GM19025 (cell line): ENCODE results near the gene C4orf17.
"Not testable (repeated sequence)": the region's sequence is repeated elsewhere in the genome, so short reads cannot be mapped to it uniquely, and the experiment has no call there.

ENCODE experiments used
- ATAC-seq: cut with Tn5 transposase; IDR thresholded peaks from one replicate; pipeline ENCODE4 v1.9.1; 2021; ENCODE audit warnings: mild to moderate bottlenecking, low read depth, moderate library complexity; ENCODE audit not compliant: unreplicated experiment

The C4orf17 gene

DNA sequence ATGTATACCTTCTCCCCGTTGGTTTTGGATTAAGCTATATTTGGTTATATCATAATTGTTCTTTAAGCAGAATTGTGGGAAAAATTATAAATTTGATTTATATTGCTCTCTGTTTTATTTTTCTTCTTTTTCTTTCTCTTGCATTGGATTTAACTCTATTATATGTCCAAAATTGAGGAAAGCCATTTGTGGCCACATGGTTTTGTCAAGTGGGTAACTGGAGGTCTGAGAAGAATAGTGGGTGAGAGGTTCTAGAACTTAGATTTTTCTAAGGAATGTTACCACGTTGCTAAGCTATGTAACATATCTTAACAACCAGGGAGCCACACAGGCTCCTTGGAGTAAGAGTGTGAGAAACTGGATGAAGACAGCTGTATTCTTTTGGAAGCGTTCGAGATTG is at the start of gene C4orf17:
Gene C4orf17, plus strand, starts transcription at position 301 of the 400 bp plus-strand sequence. CDS start 2,061 bp downstream, outside the sequence.
- ATAC-seq, result no peak

DNA sequence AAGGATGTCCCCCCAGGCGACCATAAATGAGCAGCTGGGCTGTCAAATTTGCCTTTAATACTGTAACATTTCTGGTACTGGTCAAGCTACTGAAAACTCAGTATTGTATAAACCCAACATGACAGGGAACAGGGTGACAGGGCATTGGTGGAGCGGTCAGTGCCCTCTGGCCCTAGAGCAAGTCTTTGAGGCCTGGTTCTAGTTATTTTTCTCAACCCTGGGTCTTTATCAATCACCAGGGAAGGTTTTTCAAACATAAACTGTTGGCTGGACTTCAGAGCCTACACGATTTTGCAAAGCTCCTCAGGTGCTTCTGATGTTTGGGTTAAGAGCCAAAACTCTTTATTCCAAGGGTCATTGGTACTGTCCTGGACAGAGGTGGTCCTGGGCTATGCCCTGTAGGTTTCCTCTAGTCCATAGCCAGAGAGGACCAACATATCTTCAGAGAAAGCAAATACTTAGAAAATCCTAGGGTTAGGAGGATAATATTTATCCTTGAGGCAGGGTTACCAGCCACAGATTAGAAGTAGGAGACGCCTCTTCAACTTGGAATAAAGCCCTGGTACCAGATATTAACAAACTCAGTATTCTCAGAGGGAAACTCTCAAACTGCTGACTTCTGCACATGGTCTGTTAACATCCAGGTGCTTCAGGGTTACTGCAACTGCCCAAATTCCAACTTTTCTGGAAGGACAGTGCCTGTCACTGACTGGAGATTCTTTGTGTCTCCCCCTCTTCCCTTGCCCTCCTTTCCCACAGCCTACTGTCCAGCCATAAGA is 49.0 kb upstream of the C4orf17 start:
- no peak for ATAC-seq

DNA sequence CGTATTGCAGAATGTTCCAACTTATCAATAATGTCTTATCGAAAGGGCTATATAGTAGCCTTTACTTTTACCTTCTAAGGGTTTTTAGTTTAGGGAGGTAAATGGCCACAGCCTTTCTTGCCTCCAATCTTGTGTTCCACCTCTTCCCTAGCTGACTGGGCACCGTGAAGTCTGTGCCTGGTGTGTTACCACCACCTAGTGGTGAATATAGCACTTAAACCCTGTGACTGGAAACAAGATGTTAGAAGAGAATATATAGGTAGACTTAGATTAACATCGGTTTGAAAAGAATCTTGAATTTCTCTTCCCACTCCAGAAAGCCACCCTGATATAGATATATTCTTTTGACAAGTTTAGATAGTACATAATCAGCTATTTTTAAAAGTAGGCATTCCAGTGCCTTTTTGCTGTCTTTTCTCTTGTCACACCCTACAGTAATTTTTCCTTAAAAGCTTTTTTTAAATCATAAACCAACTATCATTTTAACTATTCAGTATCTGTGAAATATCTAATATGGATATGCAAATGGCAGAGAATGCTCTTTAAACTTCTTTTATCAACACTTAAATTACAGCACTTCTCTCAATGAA is 47.9 kb upstream of the C4orf17 start:
- ATAC-seq, result peak; percentile 88

DNA sequence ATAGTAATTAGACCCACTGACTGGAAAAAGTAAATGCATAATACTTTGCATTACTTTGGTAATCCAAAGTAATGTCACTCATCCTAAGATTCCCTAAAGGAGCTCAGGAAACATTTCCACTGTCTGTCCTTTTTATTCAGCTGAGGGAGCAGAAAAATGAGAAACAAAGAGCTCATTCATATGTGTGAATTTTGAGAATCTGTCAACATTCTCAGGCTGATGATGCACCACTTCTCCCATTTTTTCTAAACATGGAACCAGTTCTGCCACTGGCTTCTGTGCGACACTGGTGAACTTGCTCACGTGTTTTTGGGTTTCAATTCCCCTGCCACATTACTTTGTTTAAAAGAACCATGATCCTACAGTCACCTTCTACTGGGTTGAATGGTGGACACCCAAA is 47.3 kb upstream of the C4orf17 start:
- ATAC-seq, result no peak

DNA sequence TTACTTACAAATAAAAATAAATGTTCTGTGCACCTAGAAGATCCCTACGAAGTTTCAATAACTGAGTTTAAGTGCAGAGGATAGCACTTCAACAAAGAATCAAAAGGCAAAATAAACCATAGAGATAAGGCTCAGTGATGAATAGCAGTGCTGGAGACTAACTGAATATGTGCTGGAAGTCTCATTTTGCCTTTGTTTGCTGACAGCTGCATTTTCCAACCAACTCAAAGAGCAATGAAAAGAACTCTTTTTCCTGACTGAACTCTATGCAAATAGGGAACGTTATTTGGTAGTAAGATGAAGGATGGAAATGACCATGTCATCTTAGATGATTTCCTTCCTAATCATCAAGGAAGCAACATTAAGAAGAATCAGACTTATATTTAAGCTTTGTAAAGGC is 42.9 kb upstream of the C4orf17 start:
- ATAC-seq, result no peak

DNA sequence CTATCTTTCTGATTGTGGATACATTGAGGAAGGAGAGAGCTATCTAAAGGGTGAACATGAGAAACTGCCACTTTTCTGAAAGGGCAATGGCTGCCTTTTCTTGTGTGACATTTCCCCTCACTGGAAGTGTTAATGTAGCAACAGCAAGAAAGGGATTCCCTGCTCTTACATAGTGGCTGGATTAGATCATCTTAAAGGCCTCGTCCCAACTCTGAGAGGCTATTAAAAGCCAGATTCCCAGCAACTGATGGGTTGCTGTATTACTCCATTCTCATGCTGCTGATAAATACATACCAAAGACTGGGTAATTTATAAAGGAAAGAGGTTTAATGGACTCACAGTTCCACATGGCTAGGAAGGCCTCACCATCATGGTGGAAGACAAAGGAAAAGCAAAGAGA is 41.9 kb upstream of the C4orf17 start:
- no peak for ATAC-seq

DNA sequence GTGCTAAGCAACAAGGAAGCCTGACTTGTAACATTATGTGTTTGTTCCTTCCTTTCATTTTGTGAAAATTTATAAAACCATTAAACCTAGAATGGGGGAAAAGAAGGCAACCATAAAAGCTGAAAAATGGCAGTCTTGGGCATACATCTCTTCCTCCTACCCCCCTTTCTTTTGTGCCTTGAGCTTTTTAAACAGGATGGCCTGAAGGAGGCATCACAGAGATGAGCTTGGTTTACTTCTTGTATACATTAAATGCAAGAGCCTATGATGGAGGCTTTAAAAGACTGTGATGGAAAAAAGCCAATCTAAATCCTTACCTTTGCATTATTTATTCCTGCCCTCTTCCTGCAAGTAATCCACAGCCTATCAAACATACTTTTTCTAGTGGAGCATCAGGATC is 39.5 kb upstream of the C4orf17 start:
- no peak for ATAC-seq

DNA sequence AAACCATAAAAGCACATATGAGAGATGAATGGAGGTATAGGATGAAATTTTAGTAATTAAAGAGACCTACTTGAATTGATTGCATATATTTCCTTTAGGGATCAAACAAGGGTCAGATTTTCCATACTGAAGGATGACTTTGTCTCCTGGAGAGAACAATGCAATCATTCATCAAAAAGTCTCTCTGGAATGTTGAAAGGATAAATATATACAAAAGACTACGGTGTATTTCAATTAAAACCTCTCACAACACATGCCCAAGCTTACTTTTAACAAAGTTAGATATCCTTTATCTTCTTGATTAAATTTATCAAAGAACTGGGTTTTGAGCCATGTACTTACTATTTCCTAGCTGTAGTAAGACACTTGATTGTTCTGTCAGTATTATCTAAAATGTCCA is 38.9 kb upstream of the C4orf17 start:
- no peak for ATAC-seq

DNA sequence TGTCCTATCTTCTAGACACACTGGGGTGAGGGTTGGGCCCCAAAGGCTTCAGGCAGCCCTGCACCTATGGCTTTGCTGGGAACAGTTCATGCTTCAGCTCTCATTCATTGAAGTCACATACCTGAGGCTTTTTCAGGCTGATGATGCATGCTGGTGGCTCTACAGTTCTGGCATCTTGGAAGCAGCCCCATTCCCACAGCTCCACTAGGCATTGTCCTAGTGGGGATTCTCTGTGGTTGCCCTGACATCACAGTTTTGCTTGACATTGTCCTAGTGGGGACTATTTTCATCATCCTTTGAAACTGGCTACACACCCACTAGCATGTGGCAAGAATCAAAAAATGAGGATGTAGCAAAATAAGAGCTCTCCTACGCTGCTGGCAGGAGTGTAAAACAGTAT is 37.7 kb upstream of the C4orf17 start:
- no peak for ATAC-seq

DNA sequence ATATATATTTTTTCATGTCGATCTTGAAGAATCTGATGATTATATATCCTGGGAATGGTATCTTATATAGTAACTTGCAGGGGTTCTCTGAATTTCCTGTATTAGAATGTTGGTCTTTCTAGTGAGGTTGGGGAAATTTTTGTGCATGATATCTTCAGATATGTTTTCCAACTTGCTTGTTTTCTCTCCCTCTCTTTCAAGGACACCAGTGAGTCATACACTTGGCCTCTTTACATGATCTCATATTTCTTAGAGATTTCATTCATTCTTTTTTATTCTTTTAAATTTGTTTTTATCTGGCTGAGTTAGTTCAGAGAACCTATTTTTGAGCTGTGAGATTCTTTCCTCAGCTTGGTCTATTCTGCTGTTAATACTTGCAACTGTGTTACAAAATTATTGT is 27.2 kb upstream of the C4orf17 start:
- ATAC-seq, result no peak

DNA sequence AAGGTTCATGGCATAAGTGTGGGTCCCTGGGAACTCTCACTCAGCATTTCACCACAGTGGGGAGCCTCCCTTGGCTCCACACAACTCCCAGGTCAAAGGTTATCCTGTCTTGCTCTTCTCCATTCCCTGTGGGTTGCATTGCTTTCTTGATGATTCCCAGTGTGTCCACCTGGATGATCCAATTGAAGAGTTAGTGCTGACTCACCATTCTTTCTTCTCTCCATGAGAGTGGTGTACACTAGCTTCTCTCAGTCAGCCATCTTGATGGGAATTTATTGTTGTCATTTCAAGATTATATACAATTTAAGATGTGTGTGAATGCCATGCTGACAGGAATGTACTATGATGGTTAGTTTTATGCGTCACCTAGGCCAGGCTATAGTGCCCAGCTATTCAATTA is 25.6 kb upstream of the C4orf17 start:
- no peak for ATAC-seq

DNA sequence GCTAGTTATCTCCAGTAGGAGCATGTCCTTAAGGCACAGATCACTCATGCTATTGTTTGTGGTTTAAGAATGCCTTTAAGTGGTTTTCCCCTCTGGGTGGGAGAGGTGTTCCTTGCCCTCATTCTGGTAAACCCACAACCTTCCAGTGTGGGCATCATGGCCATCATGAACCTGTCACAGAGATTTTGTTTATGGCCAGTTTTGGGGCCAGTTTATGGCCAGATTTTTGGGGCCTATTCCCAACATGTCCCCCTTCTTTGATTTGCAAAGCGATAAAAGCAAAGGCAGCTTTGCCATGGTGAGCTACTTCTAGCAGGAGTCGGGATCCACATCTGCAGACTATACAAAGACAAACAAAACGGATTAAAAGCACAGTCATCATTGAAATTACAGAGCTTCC is 24.2 kb upstream of the C4orf17 start:
- not testable (repeated sequence) for ATAC-seq

DNA sequence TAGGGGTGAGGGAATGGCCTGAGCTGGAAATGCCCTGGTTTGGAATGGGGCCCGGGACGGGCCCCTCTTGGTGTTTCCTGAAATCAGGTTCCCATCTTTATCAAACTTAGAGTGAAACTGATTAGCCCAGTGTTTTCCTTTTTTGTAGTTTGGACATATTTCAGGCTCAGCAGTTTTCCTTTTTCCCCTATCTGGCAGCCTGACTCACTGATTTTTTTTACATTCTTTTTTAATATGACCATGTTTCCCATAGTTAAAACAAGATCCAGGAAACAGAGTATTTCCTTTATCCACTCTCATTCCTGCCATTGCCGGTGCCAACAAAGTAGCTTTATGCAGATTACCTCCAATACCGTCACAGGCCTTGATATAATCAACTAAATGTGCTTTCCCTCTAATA is 20.5 kb upstream of the C4orf17 start:
- no peak for ATAC-seq

DNA sequence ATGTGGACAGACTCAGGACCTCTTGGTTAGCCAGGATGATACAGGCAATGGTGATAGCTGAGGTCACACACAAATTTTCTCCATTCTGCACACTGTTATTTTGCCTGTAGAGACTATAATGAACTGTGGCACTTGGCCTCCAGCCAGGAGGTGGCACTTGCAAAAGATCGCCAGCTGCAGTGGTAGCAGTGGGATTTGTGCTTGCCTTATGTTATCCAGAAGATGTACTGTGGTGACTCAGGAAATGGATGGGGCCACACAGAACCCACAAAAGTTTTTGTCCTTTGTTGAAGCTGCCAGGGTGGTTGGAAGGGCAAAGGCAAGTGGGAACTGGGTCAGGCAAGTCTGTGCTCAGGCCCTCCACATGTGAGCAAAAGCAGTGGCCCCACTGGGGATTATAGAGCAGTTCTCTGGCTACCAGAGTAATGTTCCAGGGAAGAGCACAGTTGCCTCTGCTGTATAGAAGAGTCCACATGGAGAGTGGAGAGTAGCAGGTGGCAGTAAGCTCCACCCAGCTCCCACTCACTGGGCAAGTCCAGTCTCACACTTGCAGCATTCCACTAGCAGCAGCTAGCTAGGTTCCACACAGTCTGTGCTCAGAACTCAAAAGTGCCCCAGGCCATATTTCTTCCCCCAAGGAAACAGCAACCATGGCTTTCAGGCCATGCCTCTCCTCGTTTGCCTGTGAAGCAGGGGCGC is 5.9 kb upstream of the C4orf17 start:
- no peak for ATAC-seq

DNA sequence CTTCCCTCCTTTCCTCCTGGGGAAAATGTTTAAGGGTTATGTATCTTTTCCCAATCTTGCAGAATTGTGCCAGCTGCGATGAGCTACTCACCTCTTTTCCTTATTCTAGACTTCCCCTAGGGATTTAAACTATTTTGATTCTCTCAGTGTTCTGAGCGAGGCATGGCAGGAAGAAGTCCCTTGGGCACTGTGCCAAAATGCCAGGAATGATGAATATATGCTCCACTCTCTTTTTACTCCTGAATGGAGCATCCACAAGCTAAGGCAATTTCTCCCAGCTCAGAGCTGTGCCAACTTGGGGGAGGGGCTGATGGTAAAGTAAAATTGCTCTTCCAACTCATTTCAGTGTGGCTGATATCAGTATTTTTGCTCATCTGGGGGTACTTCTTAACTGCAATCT is 4.0 kb upstream of the C4orf17 start:
- ATAC-seq, result no peak

DNA sequence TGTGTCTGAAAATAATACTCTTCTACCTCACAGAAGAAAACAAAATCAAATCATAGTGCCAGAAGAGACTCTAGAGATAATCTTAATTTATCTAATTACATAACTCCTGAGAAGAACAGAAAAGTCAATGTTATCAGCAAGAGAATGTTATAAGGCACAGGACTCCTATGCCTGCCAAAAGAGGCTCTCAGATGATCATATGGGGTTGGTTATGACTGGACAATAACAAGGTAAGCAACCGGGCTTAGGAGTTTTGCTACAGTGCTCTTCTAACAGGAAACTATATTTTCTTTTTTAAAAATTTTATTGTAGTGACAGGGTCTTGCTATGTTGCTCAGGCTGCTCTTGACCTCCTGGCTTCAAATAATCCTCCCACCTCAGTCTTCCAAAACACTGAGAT is 3.5 kb upstream of the C4orf17 start:
- ATAC-seq, result no peak

DNA sequence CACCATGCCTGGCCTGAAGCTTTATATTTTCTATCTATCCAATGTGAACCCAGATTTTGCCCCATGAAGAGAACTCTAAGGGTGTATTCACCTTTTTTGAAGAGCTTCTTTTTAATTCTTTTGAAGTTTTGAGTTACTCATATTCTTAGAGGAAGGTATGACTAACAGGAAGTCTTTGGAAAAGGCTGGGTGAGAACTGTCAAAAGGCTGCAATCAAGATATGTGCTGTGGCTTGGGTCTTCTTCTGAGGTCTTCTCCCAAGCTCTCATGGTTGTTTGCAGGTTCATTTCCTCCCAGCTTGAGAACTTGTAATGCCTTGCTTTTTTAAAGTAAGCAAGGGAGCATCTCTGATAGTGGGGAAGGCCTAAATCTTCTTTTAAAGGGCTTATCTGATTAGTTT is 3.1 kb upstream of the C4orf17 start:
- no peak for ATAC-seq

DNA sequence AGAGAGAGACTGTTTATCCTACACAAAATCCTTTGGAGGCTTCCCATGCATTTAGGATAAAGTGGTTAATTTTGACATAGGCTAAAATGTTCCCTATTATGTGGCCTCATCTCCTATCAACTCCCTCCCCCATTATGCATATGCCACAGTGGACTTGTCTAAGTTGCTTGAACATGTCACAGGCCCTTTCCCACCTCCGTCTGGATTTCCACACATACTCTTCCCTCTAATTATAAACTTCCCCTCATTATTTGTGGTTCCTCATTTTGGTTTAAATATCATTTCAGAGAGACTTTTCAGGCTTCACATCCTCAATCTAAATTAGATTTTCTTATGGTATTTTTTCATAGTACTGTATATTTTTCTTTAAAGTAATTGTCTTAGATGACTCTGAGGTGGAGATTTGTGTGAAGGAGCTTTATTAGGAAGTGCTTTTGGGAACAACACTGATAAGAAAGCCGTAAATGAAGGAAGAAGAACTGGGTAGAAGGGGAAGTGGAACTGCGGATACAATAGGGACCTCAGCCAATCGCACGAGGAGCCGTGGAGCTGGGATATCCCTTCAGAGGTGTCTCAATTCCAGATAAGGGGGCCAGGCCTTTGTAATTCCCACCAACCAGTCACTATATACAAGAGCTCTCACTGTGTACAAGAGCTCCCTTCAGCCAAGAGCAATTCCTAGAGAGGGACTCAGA is 7.9 kb downstream of the C4orf17 start:
- no peak for ATAC-seq

DNA sequence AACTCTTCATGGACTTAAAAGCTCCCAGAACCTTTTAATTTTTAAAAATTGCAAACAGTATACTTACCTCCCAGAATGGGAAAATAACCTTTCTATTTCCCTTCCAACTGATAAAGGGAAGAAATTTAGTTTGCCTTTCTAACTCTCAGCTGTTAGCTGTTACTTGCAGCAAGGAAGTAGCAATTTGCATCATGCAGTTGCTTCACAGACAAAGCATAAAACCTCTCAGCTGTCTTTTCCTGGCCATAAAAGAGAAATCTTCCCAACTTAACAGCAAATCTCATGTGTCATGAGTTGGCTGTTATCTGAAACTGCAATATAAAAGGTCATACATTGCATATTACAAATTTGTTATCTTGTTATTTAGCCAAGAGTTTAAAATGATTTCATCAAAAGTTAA is 18.4 kb downstream of the C4orf17 start:
- ATAC-seq, result no peak

DNA sequence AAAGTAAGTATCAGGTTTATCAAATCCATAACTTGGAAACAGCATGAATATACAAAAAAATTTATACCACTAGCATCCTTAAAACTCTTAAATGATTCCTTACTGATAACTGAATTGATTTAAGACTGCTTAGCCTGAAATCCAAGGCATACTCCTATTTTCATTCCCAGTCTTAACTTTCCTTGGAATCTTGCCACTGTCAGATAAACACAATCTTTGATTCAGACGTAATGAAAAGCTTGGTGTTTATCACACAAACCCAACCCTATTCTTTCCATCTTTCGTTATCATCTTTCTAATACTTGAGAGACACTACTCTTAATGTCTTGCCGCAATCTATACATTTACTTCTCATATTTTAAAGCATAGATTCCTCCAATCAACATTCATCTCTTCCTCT is 19.1 kb downstream of the C4orf17 start:
- ATAC-seq, result no peak

DNA sequence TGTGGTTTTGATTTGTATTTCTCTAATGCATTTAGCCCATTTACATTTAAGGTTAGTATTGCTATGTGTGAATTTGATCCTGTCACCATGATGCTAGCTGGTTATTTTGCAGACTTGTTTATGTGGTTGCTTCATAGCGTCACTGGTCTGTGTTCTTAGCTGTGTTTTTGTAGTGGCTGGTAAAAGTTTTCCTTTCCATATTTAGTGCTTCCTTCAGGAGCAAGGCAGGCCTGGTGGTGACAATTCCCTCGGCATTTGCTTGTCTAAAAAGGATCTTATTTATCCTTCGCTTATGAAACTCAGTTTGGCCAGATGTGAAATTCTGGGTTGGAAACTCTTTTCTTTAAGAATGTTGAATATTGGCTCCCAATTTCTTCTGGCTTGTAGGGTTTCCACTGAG is 23.9 kb downstream of the C4orf17 start:
- ATAC-seq, result not testable (repeated sequence)
